ENCODE results near the gene SPATA31D3. TPM values are rescaled to one million over a fixed set of nuclear protein-coding genes. Genes with fewer than 3 reads are reported as not detected.

Gene SPATA31D3
- polyA plus RNA-seq, 3 donors, result not detected

DNA sequence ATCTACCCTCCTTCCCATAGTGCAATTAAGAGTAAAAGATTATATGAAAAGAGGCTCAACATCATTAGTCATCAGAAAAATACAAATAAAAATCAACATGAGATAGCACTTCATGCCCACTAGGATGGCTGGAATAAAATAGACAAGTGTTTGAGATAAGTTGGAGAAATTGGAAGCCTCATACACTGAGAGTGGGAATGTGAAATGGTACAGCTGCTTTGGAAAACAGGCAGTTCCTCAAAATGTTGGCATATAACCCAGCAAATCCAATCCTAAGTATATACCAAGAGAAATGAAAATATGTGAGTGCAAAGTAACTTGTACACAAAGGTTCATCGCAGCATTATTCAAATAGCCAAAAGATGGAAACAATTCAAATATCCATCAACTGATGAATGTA, 9.8 kb downstream of the SPATA31D3 start:
- WGBS (ENCODE audit: insufficient coverage), result no CpG with 5 or more reads among the region's 1 CpG
- no peaks in the 10 kb centered on the region for H3K36me3 ChIP-seq (replicated peaks in 1 of 2; ENCODE audit: control insufficient read depth in 1 of 2, insufficient read depth in 2 of 2, low read length in 2 of 2)
- no peak overlapping the region for H3K27ac ChIP-seq (ENCODE audit: low read depth in 1 of 2, low read length in 2 of 2)
- Mint-ChIP-seq H3K36me3 (no peaks in the 10 kb centered on the region), H3K9me3 (peaks cover 13 to 42% (median 21%) of the 10 kb centered on the region in 7 donors), H3K4me3 (no peak overlapping the region), H3K27ac (no peak overlapping the region), H3K4me1 (no peaks in the 10 kb centered on the region), H3K27me3 (ENCODE audit: low read depth in 3 of 3) (peaks cover 0 to 3% (median 0%) of the 10 kb centered on the region in 3 donors)
- H2AFZ ChIP-seq (ENCODE audit: insufficient read depth, low read depth, low read length, poor library complexity, severe bottlenecking), result no peak overlapping the region
- H3K27me3 ChIP-seq (ENCODE audit: control insufficient read depth in 2 of 2, insufficient read depth in 2 of 2, low read length in 2 of 2), result no peaks in the 10 kb centered on the region
- no peak for DNase-seq
- no peaks in the 10 kb centered on the region for H3K4me1 ChIP-seq (ENCODE audit: control insufficient read depth in 1 of 2, insufficient read depth in 2 of 2, low read length in 2 of 2)
- TF ChIP-seq, protein P1, sequence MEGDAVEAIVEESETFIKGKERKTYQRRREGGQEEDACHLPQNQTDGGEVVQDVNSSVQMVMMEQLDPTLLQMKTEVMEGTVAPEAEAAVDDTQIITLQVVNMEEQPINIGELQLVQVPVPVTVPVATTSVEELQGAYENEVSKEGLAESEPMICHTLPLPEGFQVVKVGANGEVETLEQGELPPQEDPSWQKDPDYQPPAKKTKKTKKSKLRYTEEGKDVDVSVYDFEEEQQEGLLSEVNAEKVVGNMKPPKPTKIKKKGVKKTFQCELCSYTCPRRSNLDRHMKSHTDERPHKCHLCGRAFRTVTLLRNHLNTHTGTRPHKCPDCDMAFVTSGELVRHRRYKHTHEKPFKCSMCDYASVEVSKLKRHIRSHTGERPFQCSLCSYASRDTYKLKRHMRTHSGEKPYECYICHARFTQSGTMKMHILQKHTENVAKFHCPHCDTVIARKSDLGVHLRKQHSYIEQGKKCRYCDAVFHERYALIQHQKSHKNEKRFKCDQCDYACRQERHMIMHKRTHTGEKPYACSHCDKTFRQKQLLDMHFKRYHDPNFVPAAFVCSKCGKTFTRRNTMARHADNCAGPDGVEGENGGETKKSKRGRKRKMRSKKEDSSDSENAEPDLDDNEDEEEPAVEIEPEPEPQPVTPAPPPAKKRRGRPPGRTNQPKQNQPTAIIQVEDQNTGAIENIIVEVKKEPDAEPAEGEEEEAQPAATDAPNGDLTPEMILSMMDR (IDR thresholded peaks at IDR 0.05), result no peak
- H4K20me1 ChIP-seq (ENCODE audit: insufficient read depth, low read length), result no peaks in the 10 kb centered on the region
- no peak overlapping the region for H3K4me2 ChIP-seq (replicated peaks; ENCODE audit: extremely low read depth, low read length, poor library complexity, severe bottlenecking)
- intact Hi-C loops (cut with micrococcal nuclease), result no loop called here
- peaks cover 10 to 11% of the 10 kb centered on the region in 2 donors for H3K9me3 ChIP-seq (replicated peaks in 1 of 2; ENCODE audit: control insufficient read depth in 1 of 2, insufficient read depth in 1 of 2, low read length in 2 of 2)
- H3K9ac ChIP-seq (ENCODE audit: insufficient read depth, low read length, poor library complexity, severe bottlenecking), result no peak overlapping the region
- H3K4me3 ChIP-seq (replicated peaks in 1 of 3; ENCODE audit: low read depth in 2 of 3, low read length in 3 of 3), result no peak overlapping the region
- H3K79me2 ChIP-seq (ENCODE audit: insufficient read depth, low read length), result no peaks in the 10 kb centered on the region

GRCh38 chr9:81955625-81956024, 12.3 kb downstream of the SPATA31D3 start:
- Mint-ChIP-seq H3K27me3 (ENCODE audit: low read depth in 3 of 3) (peaks cover 0 to under 1% (median 0%) of the 10 kb centered on the region in 3 donors), H3K9me3 (peaks cover 13 to 35% (median 20%) of the 10 kb centered on the region in 7 donors)
- TF ChIP-seq, protein P1 (IDR thresholded peaks at IDR 0.05), result no peak

More at GRCh38 chr9:81955625-81956024, 12.3 kb downstream of the SPATA31D3 start:
- Histone ChIP-seq H4K20me1 (ENCODE audit: insufficient read depth, low read length) (no peaks in the 10 kb centered on the region), H2AFZ (ENCODE audit: insufficient read depth, low read depth, low read length, poor library complexity, severe bottlenecking) (no peak overlapping the region), H3K27ac (ENCODE audit: low read depth in 1 of 2, low read length in 2 of 2) (no peak overlapping the region), H3K9ac (ENCODE audit: insufficient read depth, low read length, poor library complexity, severe bottlenecking) (no peak overlapping the region), H3K27me3 (ENCODE audit: control insufficient read depth in 2 of 2, insufficient read depth in 2 of 2, low read length in 2 of 2) (no peaks in the 10 kb centered on the region), H3K4me3 (replicated peaks in 1 of 3; ENCODE audit: low read depth in 2 of 3, low read length in 3 of 3) (no peak overlapping the region), H3K4me1 (ENCODE audit: control insufficient read depth in 1 of 2, insufficient read depth in 2 of 2, low read length in 2 of 2) (no peaks in the 10 kb centered on the region), H3K36me3 (replicated peaks in 1 of 2; ENCODE audit: control insufficient read depth in 1 of 2, insufficient read depth in 2 of 2, low read length in 2 of 2) (no peaks in the 10 kb centered on the region), H3K4me2 (replicated peaks; ENCODE audit: extremely low read depth, low read length, poor library complexity, severe bottlenecking) (no peak overlapping the region), H3K9me3 (replicated peaks in 1 of 2; ENCODE audit: control insufficient read depth in 1 of 2, insufficient read depth in 1 of 2, low read length in 2 of 2) (peaks cover 10 to 11% of the 10 kb centered on the region in 2 donors), H3K79me2 (ENCODE audit: insufficient read depth, low read length) (no peaks in the 10 kb centered on the region)
- H3K27ac Mint-ChIP-seq, result no peak overlapping the region
- DNase-seq, result no peak
- no peaks in the 10 kb centered on the region for H3K36me3 Mint-ChIP-seq
- intact Hi-C loops (cut with micrococcal nuclease), result no loop called here
- no peaks in the 10 kb centered on the region for H3K4me1 Mint-ChIP-seq
- H3K4me3 Mint-ChIP-seq, result no peak overlapping the region
